ENCODE data around the gene MAD1L1. TPM values are rescaled to one million over a fixed set of nuclear protein-coding genes. Genes with fewer than 3 reads are reported as not detected.

Gene MAD1L1
- total RNA-seq, 1 experiment from 2014 or later, result 43.8 TPM

DNA sequence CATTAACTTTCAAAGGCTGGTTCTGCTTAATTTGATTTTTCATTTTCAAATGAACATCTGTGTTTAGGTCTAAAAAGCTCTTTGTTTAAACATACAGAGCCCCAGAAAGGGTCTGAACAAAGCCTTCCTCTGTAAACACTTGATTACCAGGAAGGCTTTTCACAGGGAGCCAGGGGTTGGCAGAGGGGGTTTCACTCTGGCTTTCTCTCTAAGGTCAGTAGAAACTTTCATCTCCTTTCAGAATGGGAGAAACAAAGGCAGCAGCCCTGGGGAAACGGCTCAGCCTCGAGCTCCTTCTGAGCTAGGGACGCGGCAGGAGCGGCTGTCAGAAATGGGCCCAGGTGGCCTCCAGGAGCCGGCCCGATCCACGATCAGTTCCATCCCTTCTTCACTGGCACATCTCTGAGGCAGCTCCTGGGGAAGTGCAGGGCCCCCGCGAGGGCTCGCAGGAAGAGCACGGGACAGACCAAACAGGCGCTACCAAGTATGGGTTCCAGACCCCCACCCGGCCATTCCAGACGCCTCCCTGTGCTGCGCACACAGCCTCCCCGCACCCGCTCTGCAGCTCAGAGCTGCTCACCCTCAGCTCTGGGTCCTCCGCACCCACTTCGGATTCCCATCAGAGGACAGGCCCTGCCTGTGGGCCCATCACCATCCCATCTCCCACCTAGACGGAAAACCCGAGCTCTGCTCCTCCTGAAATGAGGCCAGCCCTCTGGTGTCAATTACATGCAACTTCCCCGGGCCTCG, 124.1 kb downstream of the MAD1L1 start (continued):
- TF ChIP-seq, protein P1, sequence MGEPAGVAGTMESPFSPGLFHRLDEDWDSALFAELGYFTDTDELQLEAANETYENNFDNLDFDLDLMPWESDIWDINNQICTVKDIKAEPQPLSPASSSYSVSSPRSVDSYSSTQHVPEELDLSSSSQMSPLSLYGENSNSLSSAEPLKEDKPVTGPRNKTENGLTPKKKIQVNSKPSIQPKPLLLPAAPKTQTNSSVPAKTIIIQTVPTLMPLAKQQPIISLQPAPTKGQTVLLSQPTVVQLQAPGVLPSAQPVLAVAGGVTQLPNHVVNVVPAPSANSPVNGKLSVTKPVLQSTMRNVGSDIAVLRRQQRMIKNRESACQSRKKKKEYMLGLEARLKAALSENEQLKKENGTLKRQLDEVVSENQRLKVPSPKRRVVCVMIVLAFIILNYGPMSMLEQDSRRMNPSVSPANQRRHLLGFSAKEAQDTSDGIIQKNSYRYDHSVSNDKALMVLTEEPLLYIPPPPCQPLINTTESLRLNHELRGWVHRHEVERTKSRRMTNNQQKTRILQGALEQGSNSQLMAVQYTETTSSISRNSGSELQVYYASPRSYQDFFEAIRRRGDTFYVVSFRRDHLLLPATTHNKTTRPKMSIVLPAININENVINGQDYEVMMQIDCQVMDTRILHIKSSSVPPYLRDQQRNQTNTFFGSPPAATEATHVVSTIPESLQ (CRISPR knock-in tag; IDR thresholded peaks at IDR 0.05), result no peak
- TF ChIP-seq JAZF1 (CRISPR knock-in tag; IDR thresholded peaks at IDR 0.05), result no peak
- TF ChIP-seq ZNF121 (CRISPR knock-in tag; IDR thresholded peaks at IDR 0.05), result no peak

DNA sequence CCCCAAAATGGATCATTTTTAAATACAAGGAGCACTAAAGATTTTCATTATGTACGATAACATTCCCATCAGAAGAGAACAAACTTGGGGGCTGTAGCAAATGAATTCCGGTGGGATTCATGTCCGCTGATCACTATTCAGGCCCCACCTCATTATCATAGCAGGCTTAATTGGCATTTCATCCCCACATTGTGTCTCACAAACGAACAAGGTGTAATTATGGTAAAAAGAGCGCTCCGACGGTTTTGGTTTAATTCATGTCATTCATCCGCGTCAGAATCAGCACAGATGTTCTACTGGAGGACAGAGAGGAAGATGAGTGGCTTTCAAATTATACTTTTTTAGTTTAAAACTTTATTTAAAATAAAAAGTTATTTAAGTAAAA, 124.7 kb downstream of the MAD1L1 start:
- no peak for DNase-seq (ENCODE audit: low spot score)
- Mint-ChIP-seq H3K36me3 (no peaks in the 10 kb centered on the region), H3K4me1 (peaks cover 36% of the 10 kb centered on the region), H3K9me3 (no peaks in the 10 kb centered on the region), H3K27me3 (ENCODE audit: low read depth) (no peaks in the 10 kb centered on the region), H3K27ac (peak overlapping the region; percentile 82; the same call in 1 of the 2 replicates), H3K4me3 (no peak overlapping the region)
- no peak for ATAC-seq
- CTCF ChIA-PET, result interaction anchor here (1.4 kb wide), 1 partner anchor 10 kb away, joined by 4 read pairs; no protein-coding TSS in a partner anchor
- POLR2A ChIA-PET, result no interaction called here
- TF ChIP-seq, protein P2, sequence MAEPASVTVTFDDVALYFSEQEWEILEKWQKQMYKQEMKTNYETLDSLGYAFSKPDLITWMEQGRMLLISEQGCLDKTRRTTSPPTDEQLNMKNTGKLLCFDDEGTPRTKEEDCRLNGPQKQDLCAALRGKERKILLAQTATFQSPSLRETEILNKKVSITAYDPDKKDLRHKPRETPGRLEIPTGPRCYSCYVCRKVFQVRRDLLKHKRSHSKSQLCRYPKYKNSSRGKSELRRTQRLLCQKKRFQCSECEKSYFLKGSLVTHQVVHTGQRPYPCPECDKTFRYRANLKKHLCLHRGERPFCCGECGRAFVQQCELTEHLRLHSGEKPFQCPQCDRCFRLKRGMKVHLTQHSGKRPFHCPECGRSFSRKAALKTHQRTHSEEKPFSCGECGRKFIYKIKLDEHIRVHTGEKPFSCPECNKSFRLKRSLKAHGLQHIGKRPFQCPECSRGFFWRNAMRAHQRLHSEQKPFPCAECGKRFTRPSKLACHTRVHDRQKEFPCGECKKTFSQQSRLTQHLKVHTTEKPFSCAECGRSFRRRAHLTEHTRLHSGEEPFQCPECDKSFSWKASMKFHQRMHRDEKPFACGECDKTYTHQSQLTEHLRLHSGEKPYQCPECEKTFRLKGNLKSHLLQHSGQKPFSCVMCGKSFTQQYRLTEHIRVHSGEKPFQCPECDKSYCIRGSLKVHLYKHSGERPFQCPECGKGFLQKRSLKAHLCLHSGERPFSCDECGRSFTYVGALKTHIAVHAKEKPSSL (CRISPR knock-in tag; conservative IDR thresholded peaks at IDR 0.05), result no peak
- TF ChIP-seq, protein P3, sequence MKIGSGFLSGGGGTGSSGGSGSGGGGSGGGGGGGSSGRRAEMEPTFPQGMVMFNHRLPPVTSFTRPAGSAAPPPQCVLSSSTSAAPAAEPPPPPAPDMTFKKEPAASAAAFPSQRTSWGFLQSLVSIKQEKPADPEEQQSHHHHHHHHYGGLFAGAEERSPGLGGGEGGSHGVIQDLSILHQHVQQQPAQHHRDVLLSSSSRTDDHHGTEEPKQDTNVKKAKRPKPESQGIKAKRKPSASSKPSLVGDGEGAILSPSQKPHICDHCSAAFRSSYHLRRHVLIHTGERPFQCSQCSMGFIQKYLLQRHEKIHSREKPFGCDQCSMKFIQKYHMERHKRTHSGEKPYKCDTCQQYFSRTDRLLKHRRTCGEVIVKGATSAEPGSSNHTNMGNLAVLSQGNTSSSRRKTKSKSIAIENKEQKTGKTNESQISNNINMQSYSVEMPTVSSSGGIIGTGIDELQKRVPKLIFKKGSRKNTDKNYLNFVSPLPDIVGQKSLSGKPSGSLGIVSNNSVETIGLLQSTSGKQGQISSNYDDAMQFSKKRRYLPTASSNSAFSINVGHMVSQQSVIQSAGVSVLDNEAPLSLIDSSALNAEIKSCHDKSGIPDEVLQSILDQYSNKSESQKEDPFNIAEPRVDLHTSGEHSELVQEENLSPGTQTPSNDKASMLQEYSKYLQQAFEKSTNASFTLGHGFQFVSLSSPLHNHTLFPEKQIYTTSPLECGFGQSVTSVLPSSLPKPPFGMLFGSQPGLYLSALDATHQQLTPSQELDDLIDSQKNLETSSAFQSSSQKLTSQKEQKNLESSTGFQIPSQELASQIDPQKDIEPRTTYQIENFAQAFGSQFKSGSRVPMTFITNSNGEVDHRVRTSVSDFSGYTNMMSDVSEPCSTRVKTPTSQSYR (CRISPR knock-in tag; IDR thresholded peaks at IDR 0.05), result no peak
- TF ChIP-seq, protein P4, sequence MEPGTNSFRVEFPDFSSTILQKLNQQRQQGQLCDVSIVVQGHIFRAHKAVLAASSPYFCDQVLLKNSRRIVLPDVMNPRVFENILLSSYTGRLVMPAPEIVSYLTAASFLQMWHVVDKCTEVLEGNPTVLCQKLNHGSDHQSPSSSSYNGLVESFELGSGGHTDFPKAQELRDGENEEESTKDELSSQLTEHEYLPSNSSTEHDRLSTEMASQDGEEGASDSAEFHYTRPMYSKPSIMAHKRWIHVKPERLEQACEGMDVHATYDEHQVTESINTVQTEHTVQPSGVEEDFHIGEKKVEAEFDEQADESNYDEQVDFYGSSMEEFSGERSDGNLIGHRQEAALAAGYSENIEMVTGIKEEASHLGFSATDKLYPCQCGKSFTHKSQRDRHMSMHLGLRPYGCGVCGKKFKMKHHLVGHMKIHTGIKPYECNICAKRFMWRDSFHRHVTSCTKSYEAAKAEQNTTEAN (CRISPR knock-in tag; IDR thresholded peaks at IDR 0.05), result no peak
- TF ChIP-seq ESRRA (CRISPR knock-in tag; IDR thresholded peaks at IDR 0.05; ENCODE audit: borderline replicate concordance) (no peak), TEAD1 (CRISPR knock-in tag; IDR thresholded peaks at IDR 0.05) (no peak)

DNA sequence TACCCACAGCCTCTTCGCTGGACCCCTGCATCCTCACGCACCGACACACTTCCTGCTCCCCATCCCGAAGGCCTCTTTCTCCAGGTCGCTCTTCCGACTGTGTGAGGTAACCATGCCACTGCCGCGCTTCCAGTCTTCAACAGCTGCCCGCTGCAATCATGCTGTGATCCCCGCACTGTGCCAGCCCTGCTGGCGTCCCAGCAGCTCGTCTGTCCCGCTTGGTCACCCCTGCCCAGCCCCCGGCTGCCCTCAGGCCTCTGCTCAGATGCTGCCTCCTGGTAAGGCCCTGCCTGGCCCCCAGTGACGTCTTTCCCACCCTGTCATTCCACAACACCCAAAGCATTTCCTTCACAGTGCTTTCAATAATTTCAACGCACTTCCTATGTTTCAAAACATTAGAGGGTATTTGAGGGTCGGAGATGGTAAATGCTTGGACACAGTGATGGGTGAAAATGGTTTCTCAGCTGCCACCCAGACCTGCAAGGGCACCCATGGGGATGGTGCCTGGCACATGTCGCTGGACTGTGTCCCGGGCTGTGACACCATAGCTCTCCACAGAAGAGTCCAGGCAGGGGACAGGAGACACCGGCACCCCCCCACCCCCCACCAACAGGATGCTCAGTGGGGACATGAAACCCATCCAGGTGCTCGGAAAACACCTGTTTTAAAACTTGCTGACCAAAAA, 125.2 kb downstream of the MAD1L1 start:
- ATAC-seq (no peak), DNase-seq (ENCODE audit: low spot score) (no peak)
- no peaks in the 10 kb centered on the region; the same call in 1 of the 2 replicates for H3K36me3 Mint-ChIP-seq
- peak overlapping the region; percentile 60 for H3K27ac Mint-ChIP-seq
- peaks cover 36% of the 10 kb centered on the region for H3K4me1 Mint-ChIP-seq
- no peaks in the 10 kb centered on the region for H3K27me3 Mint-ChIP-seq (ENCODE audit: low read depth)
- H3K9me3 Mint-ChIP-seq, result no peaks in the 10 kb centered on the region
- no peak overlapping the region for H3K4me3 Mint-ChIP-seq
- POLR2A ChIA-PET, result no interaction called here
- CTCF ChIA-PET, result no interaction called here
- TF ChIP-seq, protein P5, sequence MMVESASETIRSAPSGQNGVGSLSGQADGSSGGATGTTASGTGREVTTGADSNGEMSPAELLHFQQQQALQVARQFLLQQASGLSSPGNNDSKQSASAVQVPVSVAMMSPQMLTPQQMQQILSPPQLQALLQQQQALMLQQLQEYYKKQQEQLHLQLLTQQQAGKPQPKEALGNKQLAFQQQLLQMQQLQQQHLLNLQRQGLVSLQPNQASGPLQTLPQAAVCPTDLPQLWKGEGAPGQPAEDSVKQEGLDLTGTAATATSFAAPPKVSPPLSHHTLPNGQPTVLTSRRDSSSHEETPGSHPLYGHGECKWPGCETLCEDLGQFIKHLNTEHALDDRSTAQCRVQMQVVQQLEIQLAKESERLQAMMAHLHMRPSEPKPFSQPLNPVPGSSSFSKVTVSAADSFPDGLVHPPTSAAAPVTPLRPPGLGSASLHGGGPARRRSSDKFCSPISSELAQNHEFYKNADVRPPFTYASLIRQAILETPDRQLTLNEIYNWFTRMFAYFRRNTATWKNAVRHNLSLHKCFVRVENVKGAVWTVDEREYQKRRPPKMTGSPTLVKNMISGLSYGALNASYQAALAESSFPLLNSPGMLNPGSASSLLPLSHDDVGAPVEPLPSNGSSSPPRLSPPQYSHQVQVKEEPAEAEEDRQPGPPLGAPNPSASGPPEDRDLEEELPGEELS (CRISPR knock-in tag; IDR thresholded peaks at IDR 0.05), result no peak
- no peak for TF ChIP-seq NFE2L1 (CRISPR knock-in tag; IDR thresholded peaks at IDR 0.05)
- TF ChIP-seq, protein P6, sequence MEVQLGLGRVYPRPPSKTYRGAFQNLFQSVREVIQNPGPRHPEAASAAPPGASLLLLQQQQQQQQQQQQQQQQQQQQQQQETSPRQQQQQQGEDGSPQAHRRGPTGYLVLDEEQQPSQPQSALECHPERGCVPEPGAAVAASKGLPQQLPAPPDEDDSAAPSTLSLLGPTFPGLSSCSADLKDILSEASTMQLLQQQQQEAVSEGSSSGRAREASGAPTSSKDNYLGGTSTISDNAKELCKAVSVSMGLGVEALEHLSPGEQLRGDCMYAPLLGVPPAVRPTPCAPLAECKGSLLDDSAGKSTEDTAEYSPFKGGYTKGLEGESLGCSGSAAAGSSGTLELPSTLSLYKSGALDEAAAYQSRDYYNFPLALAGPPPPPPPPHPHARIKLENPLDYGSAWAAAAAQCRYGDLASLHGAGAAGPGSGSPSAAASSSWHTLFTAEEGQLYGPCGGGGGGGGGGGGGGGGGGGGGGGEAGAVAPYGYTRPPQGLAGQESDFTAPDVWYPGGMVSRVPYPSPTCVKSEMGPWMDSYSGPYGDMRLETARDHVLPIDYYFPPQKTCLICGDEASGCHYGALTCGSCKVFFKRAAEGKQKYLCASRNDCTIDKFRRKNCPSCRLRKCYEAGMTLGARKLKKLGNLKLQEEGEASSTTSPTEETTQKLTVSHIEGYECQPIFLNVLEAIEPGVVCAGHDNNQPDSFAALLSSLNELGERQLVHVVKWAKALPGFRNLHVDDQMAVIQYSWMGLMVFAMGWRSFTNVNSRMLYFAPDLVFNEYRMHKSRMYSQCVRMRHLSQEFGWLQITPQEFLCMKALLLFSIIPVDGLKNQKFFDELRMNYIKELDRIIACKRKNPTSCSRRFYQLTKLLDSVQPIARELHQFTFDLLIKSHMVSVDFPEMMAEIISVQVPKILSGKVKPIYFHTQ (CRISPR knock-in tag; IDR thresholded peaks at IDR 0.05), result no peak
- no peak for TF ChIP-seq MXD4 (CRISPR knock-in tag; IDR thresholded peaks at IDR 0.05; ENCODE audit: borderline replicate concordance)
